K562 (cell line): ENCODE data around the gene CNOT1. TPM values are rescaled to one million over a fixed set of nuclear protein-coding genes. Genes with fewer than 3 reads are reported as not detected.

Experiments used
- BRCA1 ChIP-seq, 2 experiments: fragments of 450-650 bp in 1 of 2; sonication (generic) in 1 of 2; formaldehyde crosslinking in 1 of 2; IDR thresholded peaks; 2 replicates each; pipeline versions ENCODE4 v1.5.0 to v1.6.1; 2017 to 2020; ENCODE audit warnings: mild to moderate bottlenecking in 1 of 2, missing genetic modification reagents in 1 of 2
- COPS2 ChIP-seq: fragments of 450-650 bp; conservative IDR thresholded peaks from 2 replicates; pipeline ENCODE4 v1.6.1; 2016; ENCODE audit warnings: mild to moderate bottlenecking, moderate library complexity
- EP400 ChIP-seq: fragments of 450-650 bp; IDR thresholded peaks from 2 replicates; pipeline ENCODE4 v1.6.1; 2017; ENCODE audit warnings: antibody characterized with exemption, mild to moderate bottlenecking, moderate library complexity
- FOXK1 ChIP-seq: sonication (generic); formaldehyde crosslinking; IDR thresholded peaks from 2 replicates; pipeline ENCODE4 v1.8.0; 2022; ENCODE audit warnings: missing genetic modification reagents, mild to moderate bottlenecking, borderline replicate concordance
- HDAC3 ChIP-seq: fragments of 450-650 bp; IDR thresholded peaks from 2 replicates; pipeline ENCODE4 v1.6.1; 2018; ENCODE audit warnings: borderline replicate concordance, mild to moderate bottlenecking, moderate library complexity; ENCODE audit not compliant: partially characterized antibody
- MED1 ChIP-seq: sonication (generic); formaldehyde crosslinking; IDR thresholded peaks from 2 replicates; pipeline ENCODE4 v1.8.1; 2023; ENCODE audit warnings: missing genetic modification reagents, borderline replicate concordance
- POLR2A ChIP-seq: fragments of 450-650 bp; conservative IDR thresholded peaks from 2 replicates; pipeline ENCODE4 v1.6.1; 2016
- PTRF ChIP-seq: fragments of 450-650 bp; IDR thresholded peaks from 2 replicates; pipeline ENCODE4 v1.6.1; 2016; ENCODE audit warnings: mild to moderate bottlenecking, missing genetic modification characterization, missing compliant biosample characterization
- RAD21 ChIP-seq, 2 experiments: fragments of 250-450 bp in 1 of 2; fragments of 450-650 bp in 1 of 2; sonication (Bioruptor Pico) in 1 of 2; formaldehyde crosslinking in 1 of 2; IDR thresholded peaks in 1 of 2; conservative IDR thresholded peaks in 1 of 2; 2 replicates each; pipeline versions ENCODE4 v1.4.0 to v1.8.0; 2020 to 2022; ENCODE audit warnings: mild to moderate bottlenecking in 2 of 2, moderate library complexity in 1 of 2
- RBFOX2 ChIP-seq: fragments of 200-400 bp; formaldehyde crosslinking; IDR thresholded peaks from 2 replicates; pipeline ENCODE4 v1.6.1; 2017; ENCODE audit warnings: low read depth, mild to moderate bottlenecking, low read length, moderate library complexity
- SNRNP70 ChIP-seq: fragments of 200-400 bp; formaldehyde crosslinking; optimal IDR thresholded peaks from 2 replicates; pipeline ENCODE3; 2017; ENCODE audit warnings: low read depth, low read length
- STAT5A ChIP-seq: IDR thresholded peaks from 2 replicates; pipeline ENCODE4 v1.6.1; 2012; ENCODE audit warnings: low read length, inconsistent platforms, borderline replicate concordance
- TRIM24 ChIP-seq, 2 experiments: fragments of 450-650 bp; IDR thresholded peaks; 2 replicates each; pipeline ENCODE4 v1.6.1; 2016
- ZNF408 ChIP-seq: fragments of 250-450 bp; sonication (Bioruptor Pico); IDR thresholded peaks from 2 replicates; pipeline ENCODE4 v1.4.0; 2020; ENCODE audit warnings: low read depth, mild to moderate bottlenecking, moderate library complexity
- ZNF449 ChIP-seq: fragments of 250-450 bp; sonication (Bioruptor Pico); IDR thresholded peaks from 2 replicates; pipeline ENCODE4 v1.8.0; 2022; ENCODE audit warnings: moderate library complexity, mild to moderate bottlenecking, inconsistent platforms
- ZNF699 ChIP-seq: fragments of 250-450 bp; sonication (Bioruptor Pico); IDR thresholded peaks from 2 replicates; pipeline ENCODE4 v1.8.0; 2021; ENCODE audit warnings: mild to moderate bottlenecking, moderate library complexity; ENCODE audit not compliant: insufficient replicate concordance
- ZZZ3 ChIP-seq: fragments of 450-650 bp; IDR thresholded peaks from 2 replicates; pipeline ENCODE4 v1.6.1; 2016; ENCODE audit warnings: antibody characterized with exemption, mild to moderate bottlenecking, moderate library complexity
- polyA plus RNA-seq, 8 experiments: library from polyadenylated mRNA; depleted of rRNA in 4 of 8; stranded (reverse) in 5 of 8; unstranded in 3 of 8; fragments of >200 nt; fragmentation: Nextera tagmentation in 2 of 8; fragmentation: Illumina TruSeq in 1 of 8; extraction: Ambion mirVana in 2 of 8; extraction: Trizol in 1 of 8; gene quantifications; 2 replicates each; pipeline versions ENCODE4 v1.2.1 to v1.2.3, GENCODE V29; 2011 to 2014; ENCODE audit warnings: inconsistent platforms in 1 of 8, missing spikeins in 1 of 8
- total RNA-seq, 7 experiments: library from RNA; depleted of rRNA in 6 of 7; stranded (reverse); fragments of >200 nt in 6 of 7; fragmentation: Illumina TruSeq in 2 of 7; extraction: Trizol in 2 of 7; gene quantifications; 2 replicates each; pipeline versions ENCODE4 v1.2.1 to v1.2.3, GENCODE V29; 2011 to 2021; ENCODE audit warnings: low replicate concordance in 1 of 7
- TF ChIP-seq, protein P1 (sequence below): fragments of 250-450 bp; sonication (Bioruptor Pico); IDR thresholded peaks from 2 replicates; pipeline ENCODE4 v1.8.0; 2022; ENCODE audit warnings: moderate library complexity, mild to moderate bottlenecking, inconsistent platforms
- TF ChIP-seq, protein P2 (sequence below): fragments of 250-450 bp; sonication (Bioruptor Pico); IDR thresholded peaks from 2 replicates; pipeline ENCODE4 v1.8.0; 2021; ENCODE audit warnings: borderline replicate concordance, mild to moderate bottlenecking, moderate library complexity; ENCODE audit not compliant: poor library complexity, severe bottlenecking
- TF ChIP-seq, protein P3 (sequence below): sonication (generic); formaldehyde crosslinking; IDR thresholded peaks from 2 replicates; pipeline ENCODE4 v1.9.0; 2022; ENCODE audit warnings: mild to moderate bottlenecking, missing genetic modification reagents
- TF ChIP-seq, protein P4 (sequence below): sonication (generic); formaldehyde crosslinking; IDR thresholded peaks from 2 replicates; pipeline ENCODE4 v1.5.0; 2020; ENCODE audit warnings: missing genetic modification reagents

Gene CNOT1
- total and polyA plus RNA-seq, 9 of the 15 experiments (the other 6 are each of a cell fraction or from before 2014, with no cell fraction given): 110 to 270 (median 220) TPM

DNA sequence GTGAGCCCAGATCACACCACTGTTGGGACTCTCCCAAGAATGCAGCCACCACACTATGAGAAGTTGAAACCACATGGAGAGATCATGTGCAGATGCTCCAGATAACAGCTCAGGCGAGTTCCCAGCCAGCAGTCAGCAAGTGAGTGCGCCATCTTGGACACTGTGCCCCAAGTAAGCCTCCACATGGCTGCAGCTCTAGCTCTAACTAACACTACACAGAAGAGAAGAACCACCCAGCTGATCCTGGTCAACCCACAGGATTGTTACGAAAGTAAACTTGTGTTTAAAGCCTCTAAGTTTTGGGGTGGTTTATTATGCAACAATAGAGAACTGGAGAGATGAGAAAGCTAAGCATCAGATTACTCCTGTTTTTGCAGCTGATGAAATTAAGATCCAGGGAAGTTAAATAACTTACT, 29.2 kb upstream of the CNOT1 start (continued):
- TF ChIP-seq FOXK1 (CRISPR knock-in tag) (no peak), STAT5A (no peak), COPS2 (no peak), EP400 (peak; percentile 44; the same call in 1 of the 2 replicates), SNRNP70 (no peak), HDAC3 (no peak), RBFOX2 (no peak), TRIM24 (IDR thresholded peaks at IDR 0.05) (peak in 1 of 2 experiments; percentile 46; a peak in 1 of 4 replicates), ZNF408 (CRISPR knock-in tag) (no peak), RAD21 (CRISPR knock-in tag; conservative IDR thresholded peaks at IDR 0.05 in 1 of 2, IDR thresholded peaks at IDR 0.05 in 1 of 2) (no peak), ZNF699 (no peak), POLR2A (no peak), BRCA1 (IDR thresholded peaks at IDR 0.05) (no peak), BRCA1 (CRISPR knock-in tag; IDR thresholded peaks at IDR 0.05) (no peak), ZNF449 (CRISPR knock-in tag) (no peak), MED1 (CRISPR knock-in tag) (no peak), ZZZ3 (no peak), PTRF (tag) (no peak)
- TF ChIP-seq, protein P1, sequence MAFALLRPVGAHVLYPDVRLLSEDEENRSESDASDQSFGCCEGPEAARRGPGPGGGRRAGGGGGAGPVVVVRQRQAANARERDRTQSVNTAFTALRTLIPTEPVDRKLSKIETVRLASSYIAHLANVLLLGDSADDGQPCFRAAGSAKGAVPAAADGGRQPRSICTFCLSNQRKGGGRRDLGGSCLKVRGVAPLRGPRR (CRISPR knock-in tag): no peak
- TF ChIP-seq, protein P2, sequence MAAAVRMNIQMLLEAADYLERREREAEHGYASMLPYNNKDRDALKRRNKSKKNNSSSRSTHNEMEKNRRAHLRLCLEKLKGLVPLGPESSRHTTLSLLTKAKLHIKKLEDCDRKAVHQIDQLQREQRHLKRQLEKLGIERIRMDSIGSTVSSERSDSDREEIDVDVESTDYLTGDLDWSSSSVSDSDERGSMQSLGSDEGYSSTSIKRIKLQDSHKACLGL (CRISPR knock-in tag): no peak
- TF ChIP-seq, protein P3, sequence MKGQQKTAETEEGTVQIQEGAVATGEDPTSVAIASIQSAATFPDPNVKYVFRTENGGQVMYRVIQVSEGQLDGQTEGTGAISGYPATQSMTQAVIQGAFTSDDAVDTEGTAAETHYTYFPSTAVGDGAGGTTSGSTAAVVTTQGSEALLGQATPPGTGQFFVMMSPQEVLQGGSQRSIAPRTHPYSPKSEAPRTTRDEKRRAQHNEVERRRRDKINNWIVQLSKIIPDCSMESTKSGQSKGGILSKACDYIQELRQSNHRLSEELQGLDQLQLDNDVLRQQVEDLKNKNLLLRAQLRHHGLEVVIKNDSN (CRISPR knock-in tag): peak; percentile 66
- TF ChIP-seq, protein P4, sequence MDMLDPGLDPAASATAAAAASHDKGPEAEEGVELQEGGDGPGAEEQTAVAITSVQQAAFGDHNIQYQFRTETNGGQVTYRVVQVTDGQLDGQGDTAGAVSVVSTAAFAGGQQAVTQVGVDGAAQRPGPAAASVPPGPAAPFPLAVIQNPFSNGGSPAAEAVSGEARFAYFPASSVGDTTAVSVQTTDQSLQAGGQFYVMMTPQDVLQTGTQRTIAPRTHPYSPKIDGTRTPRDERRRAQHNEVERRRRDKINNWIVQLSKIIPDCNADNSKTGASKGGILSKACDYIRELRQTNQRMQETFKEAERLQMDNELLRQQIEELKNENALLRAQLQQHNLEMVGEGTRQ (CRISPR knock-in tag): peak; percentile 41
